AG04449 (cell line): ENCODE results near the gene IRF2BP2.

ENCODE experiments used
- CTCF ChIA-PET: fragments of 350-600 bp; formaldehyde crosslinking; extraction: SDS; loops from one replicate; lab custom pipeline; 2021; ENCODE audit warnings: antibody characterized with exemption; lab: Yijun Ruan, JAX
- POLR2A ChIA-PET: fragments of 400-600, 350-600 bp; formaldehyde crosslinking; extraction: SDS; loops from one replicate; lab custom pipeline; 2020; ENCODE audit warnings: antibody characterized with exemption, inconsistent platforms; lab: Yijun Ruan, JAX
- DNase-seq: peaks from one replicate; pipeline ENCODE4 v3.0.0-alpha.2; 2010; ENCODE audit warnings: low read depth, low spot score
- H3K4me3 ChIP-seq: 2 replicates; pipeline ENCODE4 v1.5.1; 2011; ENCODE audit warnings: low read depth, mild to moderate bottlenecking, control low read depth, low read length
- CTCF ChIP-seq: IDR thresholded peaks from one replicate; pipeline ENCODE4 v1.5.1; 2011; ENCODE audit warnings: mild to moderate bottlenecking, moderate library complexity, low read length, control low read depth, inconsistent platforms; ENCODE audit not compliant: insufficient read depth; ENCODE audit errors: missing control alignments

IRF2BP2 gene

GRCh38 chr1:234559152-234559901 lies 50.7 kb downstream of the IRF2BP2 start:
- ChIA-PET POLR2A (no interaction called here), CTCF (interaction anchor here (1.0 to 1.6 kb wide), 2 partner anchors 25 to 39 kb away, joined by 4 read pairs; no protein-coding TSS in a partner anchor)
- DNase-seq: no peak

DNA sequence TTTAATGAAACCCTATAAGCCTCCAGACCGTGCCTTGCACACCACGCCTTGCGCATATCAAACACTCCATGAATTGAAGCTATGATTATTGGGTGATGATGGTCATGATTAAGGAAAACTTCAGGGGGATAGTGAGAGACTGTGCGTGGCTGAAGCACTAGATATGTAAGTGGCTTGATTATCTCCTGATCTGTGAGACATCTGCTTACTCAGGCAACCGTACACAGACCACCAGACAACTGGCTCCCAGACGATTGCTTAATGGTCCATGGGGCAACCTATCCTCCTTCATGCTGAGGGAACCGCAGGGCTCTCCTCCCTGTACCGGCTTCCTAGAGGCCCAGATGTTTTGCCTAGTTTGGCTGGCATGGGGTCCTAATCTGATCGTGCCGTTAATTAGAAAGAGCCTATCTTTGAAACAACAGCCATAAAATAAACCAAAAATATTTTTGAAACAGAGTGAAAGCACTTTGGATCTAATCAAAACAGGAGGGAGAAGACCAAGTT lies 51.6 kb downstream of the IRF2BP2 start:
- ChIA-PET CTCF (interaction anchor here (1.0 to 1.6 kb wide), 2 partner anchors 26 to 40 kb away, joined by 4 read pairs; no protein-coding TSS in a partner anchor), POLR2A (no interaction called here)
- DNase-seq: no peak
- H3K4me3 ChIP-seq: no peak overlapping the region
- TF ChIP-seq CTCF: no peak

More at GRCh38 chr1:234559152-234559901, 50.7 kb downstream of the IRF2BP2 start:
- TF ChIP-seq CTCF: no peak
- H3K4me3 ChIP-seq: no peak overlapping the region

GRCh38 chr1:234556245-234556943 lies 53.6 kb downstream of the IRF2BP2 start:
- ChIA-PET CTCF (no interaction called here), POLR2A (no interaction called here)
- H3K4me3 ChIP-seq: no peak overlapping the region
- no peak for DNase-seq
- TF ChIP-seq CTCF: no peak

- DNase-seq: no peak
- TF ChIP-seq CTCF: no peak
- CTCF ChIA-PET: no interaction called here
- H3K4me3 ChIP-seq: no peak overlapping the region
- POLR2A ChIA-PET: no interaction called here
Measured at GRCh38 chr1:234555390-234556024, 54.5 kb downstream of the IRF2BP2 start.

DNA sequence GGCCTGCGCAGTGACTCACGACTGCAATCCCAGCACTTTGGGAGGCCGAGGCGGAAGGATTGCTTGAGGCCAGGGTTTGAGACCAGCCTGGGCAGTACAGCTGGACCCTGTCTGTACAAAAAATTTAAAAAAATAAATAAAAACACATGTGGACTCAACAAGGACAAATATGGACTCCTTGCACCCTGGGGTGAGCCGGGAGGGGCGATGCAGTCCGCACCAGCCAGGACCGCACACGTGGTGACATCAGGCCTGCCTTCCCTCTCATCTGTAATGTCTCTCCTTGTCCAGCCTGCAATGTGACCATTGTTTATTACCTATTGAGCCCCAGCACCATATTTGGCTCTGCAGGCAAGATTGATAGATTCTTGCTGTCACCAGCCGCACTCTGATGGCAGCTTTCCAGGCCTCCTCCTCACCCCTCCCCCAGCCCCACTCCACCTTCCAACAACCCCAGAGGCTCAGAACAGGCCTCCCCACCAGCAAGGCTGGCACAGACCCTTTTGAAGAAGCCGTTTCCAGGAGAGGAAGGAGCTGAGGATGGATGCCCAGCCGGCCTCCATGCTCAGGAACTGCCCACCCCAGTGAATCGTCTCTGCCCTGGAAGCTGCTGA lies 55.2 kb downstream of the IRF2BP2 start:
- CTCF ChIA-PET: interaction anchor here (2.1 kb wide), 1 partner anchor 55 kb away, joined by 9 read pairs; no protein-coding TSS in a partner anchor
- POLR2A ChIA-PET: interaction anchor here (1.1 kb wide), 1 partner anchor 9 kb away, joined by 4 read pairs; no protein-coding TSS in a partner anchor
- H3K4me3 ChIP-seq: no peak overlapping the region
- DNase-seq: no peak
- TF ChIP-seq CTCF: no peak
